ENCODE measurements around the gene ALKBH3.

GRCh38 chr11:43943931-43944751 is 63.5 kb downstream of the ALKBH3 start:
- TF ChIP-seq CTCF (IDR thresholded peaks at IDR 0.05; ENCODE audit: low read depth, low read length, missing input control) (no peak), EGR1 (IDR thresholded peaks at IDR 0.05; ENCODE audit: low read depth in 2 of 2) (no peak), SP1 (IDR thresholded peaks at IDR 0.05) (no peak), ATF3 (IDR thresholded peaks at IDR 0.05) (no peak), REST (IDR thresholded peaks at IDR 0.05) (no peak), JUND (IDR thresholded peaks at IDR 0.05) (no peak), GABPA (IDR thresholded peaks at IDR 0.05 in 1 of 2, conservative IDR thresholded peaks at IDR 0.05 in 1 of 2) (no peak), YY1 (IDR thresholded peaks at IDR 0.05) (no peak), MAX (IDR thresholded peaks at IDR 0.05) (no peak), RAD21 (IDR thresholded peaks at IDR 0.05) (no peak)
